Measurements from ENCODE around the gene PDPN. TPM values are rescaled to one million over a fixed set of nuclear protein-coding genes. Genes with fewer than 3 reads are reported as not detected.

PDPN gene
- total and polyA plus RNA-seq, 9 of the 15 experiments (the other 6 are each of a cell fraction or from before 2014, with no cell fraction given): 0.11 TPM; not detected in 8

- CTCF ChIA-PET (ENCODE audit: low intra/inter-chr PET ratio): no interaction called here
- DNase-seq (ENCODE audit: extremely low read depth in 1 of 4, low spot score in 3 of 4): no peak
- no peaks in the 10 kb centered on the region for H4K20me1 ChIP-seq (replicated peaks; ENCODE audit: control insufficient read depth, insufficient read depth, low read length)
- H3K27ac ChIP-seq (ENCODE audit: extremely low read depth, low read depth, low read length): no peak overlapping the region
- BruUV-seq (replicated peaks): no TSS peak
- H3K36me3 ChIP-seq (ENCODE audit: control insufficient read depth, insufficient read depth, low read length): no peaks in the 10 kb centered on the region
- WGBS (ENCODE audit: insufficient coverage, low coverage, missing lambda C conversion rate): 1% methylated on average over 6 of the region's 6 CpGs
- H3K9me1 ChIP-seq (ENCODE audit: control insufficient read depth, insufficient read depth, low read length): no peaks in the 10 kb centered on the region
- FAIRE-seq: no peak
- intact Hi-C loops (cut with micrococcal nuclease): no loop called here
- H3K27me3 ChIP-seq (ENCODE audit: control insufficient read depth in 2 of 2, insufficient read depth in 2 of 2, low read length in 2 of 2): peaks cover 25 to 41% of the 10 kb centered on the region in 2 experiments; a peak in 4 of 5 replicates
- TF ChIP-seq MXI1 (IDR thresholded peaks at IDR 0.05; ENCODE audit: low read depth, low read length) (no peak), SETDB1 (IDR thresholded peaks at IDR 0.05; ENCODE audit: low read length) (no peak), KLF6 (CRISPR knock-in tag; IDR thresholded peaks at IDR 0.05; ENCODE audit: borderline replicate concordance) (no peak), CBX1 (IDR thresholded peaks at IDR 0.05; ENCODE audit: low read depth) (no peak), ZNF174 (CRISPR knock-in tag; IDR thresholded peaks at IDR 0.05) (no peak), ZNF354B (CRISPR knock-in tag; IDR thresholded peaks at IDR 0.05) (no peak), IRF1 (CRISPR knock-in tag; IDR thresholded peaks at IDR 0.05; ENCODE audit: borderline replicate concordance) (no peak), ZNF655 (CRISPR knock-in tag; IDR thresholded peaks at IDR 0.05) (no peak)
- TF ChIP-seq, protein P1, sequence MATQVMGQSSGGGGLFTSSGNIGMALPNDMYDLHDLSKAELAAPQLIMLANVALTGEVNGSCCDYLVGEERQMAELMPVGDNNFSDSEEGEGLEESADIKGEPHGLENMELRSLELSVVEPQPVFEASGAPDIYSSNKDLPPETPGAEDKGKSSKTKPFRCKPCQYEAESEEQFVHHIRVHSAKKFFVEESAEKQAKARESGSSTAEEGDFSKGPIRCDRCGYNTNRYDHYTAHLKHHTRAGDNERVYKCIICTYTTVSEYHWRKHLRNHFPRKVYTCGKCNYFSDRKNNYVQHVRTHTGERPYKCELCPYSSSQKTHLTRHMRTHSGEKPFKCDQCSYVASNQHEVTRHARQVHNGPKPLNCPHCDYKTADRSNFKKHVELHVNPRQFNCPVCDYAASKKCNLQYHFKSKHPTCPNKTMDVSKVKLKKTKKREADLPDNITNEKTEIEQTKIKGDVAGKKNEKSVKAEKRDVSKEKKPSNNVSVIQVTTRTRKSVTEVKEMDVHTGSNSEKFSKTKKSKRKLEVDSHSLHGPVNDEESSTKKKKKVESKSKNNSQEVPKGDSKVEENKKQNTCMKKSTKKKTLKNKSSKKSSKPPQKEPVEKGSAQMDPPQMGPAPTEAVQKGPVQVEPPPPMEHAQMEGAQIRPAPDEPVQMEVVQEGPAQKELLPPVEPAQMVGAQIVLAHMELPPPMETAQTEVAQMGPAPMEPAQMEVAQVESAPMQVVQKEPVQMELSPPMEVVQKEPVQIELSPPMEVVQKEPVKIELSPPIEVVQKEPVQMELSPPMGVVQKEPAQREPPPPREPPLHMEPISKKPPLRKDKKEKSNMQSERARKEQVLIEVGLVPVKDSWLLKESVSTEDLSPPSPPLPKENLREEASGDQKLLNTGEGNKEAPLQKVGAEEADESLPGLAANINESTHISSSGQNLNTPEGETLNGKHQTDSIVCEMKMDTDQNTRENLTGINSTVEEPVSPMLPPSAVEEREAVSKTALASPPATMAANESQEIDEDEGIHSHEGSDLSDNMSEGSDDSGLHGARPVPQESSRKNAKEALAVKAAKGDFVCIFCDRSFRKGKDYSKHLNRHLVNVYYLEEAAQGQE (IDR thresholded peaks at IDR 0.05; ENCODE audit: borderline replicate concordance): no peak
- TF ChIP-seq, protein P1 (CRISPR knock-in tag; IDR thresholded peaks at IDR 0.05; ENCODE audit: low read depth): no peak
- no peak for ATAC-seq
- no peak overlapping the region for H3K4me2 ChIP-seq (ENCODE audit: insufficient read depth, low read length)
- no peak overlapping the region for H3K4me3 ChIP-seq
- H3K9me3 ChIP-seq (replicated peaks; ENCODE audit: control insufficient read depth, insufficient read depth, low read depth, low read length): no peaks in the 10 kb centered on the region
- H3K79me2 ChIP-seq (ENCODE audit: control insufficient read depth, insufficient read depth, low read length): no peaks in the 10 kb centered on the region
- H3K4me1 ChIP-seq (replicated peaks in 1 of 2; ENCODE audit: control insufficient read depth in 2 of 2, insufficient read depth in 2 of 2, low read length in 2 of 2): peaks cover 0 to 5% of the 10 kb centered on the region in 2 experiments; a peak in 1 of 5 replicates
- POLR2A ChIA-PET: interaction anchor here (0.8 to 1.9 kb wide), 2 partner anchors 8 to 11 kb away, joined by 4 to 8 read pairs; no protein-coding TSS in a partner anchor
- H2AFZ ChIP-seq (ENCODE audit: low read depth, low read length): no peak overlapping the region
- in situ Hi-C loops (cut with MboI): no loop called here
- H3K9ac ChIP-seq (ENCODE audit: insufficient read depth in 1 of 2, low read depth in 2 of 2, low read length in 2 of 2): no peak overlapping the region
Observed at GRCh38 chr1:13556224-13556764, 27.3 kb upstream of the PDPN start.

Data from K562 (cell line).